GM18861 (cell line): ENCODE data around the gene QPCTL.
"Not testable (repeated sequence)": the region's sequence is repeated elsewhere in the genome, so short reads cannot be mapped to it uniquely, and the experiment has no call there.

Source experiments
- ATAC-seq: cut with Tn5 transposase; IDR thresholded peaks from one replicate; pipeline ENCODE4 v1.9.1; 2021; ENCODE audit not compliant: unreplicated experiment

The QPCTL gene

GRCh38 chr19:45716359-45717130 is 24.1 kb downstream of the QPCTL start:
- ATAC-seq: no peak

DNA sequence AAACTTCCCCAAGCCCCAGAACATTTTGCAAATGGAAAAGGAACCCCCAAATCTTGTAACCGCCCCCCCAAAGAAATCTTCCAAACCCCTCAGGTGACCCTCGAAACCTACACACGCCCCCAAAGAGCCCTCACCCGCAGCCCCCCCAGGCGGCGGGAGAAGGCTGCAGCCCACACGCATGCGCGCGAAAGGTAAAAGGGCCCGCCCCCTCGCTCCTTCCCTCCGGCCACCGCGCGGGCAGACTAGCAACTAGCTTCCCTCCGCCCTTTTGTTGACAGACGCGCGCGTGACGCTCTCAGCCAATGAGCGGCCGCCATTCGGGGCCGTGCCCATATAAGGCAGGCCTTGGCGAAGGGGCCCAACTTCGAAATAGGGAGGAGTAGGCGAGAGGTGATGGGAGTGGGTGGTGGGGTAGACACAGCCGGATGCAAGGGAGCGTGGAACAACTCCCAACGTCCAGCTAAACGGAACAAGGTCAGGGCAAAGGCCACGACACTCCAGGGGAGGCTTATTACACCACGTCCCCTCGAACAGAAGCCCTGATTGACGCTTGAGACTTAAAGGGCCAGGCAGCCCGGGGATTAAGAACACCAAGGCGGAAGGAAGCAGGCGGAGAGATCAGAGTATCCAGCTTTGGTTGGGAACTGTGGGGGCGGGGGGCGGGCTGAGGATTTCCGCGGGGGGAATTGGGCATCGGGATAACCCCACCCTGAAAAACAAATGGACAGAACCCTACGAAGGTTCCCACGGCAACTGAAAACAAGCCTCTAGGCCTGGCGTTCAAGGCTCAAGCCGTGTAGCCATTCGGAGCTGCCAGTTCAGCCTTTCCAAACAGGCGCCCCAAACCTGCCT is 24.9 kb downstream of the QPCTL start:
- ATAC-seq: peak; percentile 84

- no peak for ATAC-seq
Observed at GRCh38 chr19:45717983-45718650, 25.7 kb downstream of the QPCTL start.

DNA sequence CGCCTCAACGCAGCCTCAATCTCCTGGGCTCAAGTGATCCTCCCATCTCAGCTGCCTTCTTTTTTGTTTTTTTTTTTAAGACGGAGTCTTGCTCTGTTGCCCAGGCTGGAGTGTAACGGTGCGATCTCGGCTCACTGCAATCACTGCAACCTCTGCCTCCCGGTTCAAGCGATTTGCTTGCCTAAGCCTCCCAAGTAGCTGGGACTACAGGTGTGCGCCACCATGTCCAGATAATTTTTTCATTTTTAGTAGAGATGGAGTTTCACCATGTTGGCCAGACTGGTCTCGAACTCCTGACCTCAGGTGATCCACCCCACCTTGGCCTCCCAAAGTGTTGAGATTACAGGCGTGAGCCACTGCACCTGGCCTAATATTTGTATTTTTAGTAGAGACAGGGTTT is 27.6 kb downstream of the QPCTL start:
- ATAC-seq: not testable (repeated sequence)

DNA sequence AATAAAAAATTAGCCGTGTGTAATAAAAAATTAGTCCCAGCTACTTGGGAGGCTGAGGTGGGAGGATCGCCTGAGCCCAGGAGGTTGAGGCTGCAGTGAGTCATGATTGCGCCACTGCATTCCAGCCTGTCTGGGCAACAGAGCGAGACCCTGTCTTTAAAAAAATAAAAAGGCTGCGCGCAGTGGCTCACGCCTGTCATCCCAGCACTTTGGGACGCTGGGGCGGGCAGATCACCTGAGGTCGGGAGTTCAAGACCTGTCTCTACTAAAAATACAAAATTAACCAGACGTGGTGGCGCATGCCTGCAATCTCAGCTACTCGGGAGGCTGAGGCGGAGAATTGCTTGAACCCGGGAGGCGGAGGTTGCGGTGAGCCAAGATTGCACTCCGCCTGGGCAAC is 36.2 kb downstream of the QPCTL start:
- not testable (repeated sequence) for ATAC-seq

DNA sequence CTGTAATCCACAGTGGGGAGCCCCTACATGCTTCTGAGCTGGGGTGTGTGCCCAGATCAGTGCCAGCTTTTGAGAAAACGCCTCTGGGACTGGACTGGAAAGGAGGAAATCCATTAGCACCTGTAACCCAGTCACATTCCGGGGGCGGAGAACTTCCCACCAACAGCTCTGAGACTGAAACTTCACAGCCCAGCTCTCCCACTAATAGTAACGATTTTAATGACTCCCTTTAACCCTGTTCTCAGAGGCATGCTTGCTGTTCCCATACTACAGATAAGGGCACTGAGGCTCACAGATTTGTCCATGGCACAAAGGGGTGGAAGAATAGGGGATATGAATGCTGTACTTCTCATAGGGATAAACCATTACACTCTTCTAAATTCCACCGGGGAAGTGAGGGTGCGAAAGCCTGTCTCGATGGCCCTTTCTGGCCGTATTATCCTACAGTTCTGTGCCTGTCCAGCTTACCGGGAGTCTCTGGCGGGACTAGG is 37.4 kb downstream of the QPCTL start:
- ATAC-seq: no peak

GRCh38 chr19:45730368-45731288 is 38.2 kb downstream of the QPCTL start, which contains the start of gene FBXO46:
TSS of gene FBXO46 (minus strand) at chr19:45730896. CDS start at chr19:45713495, 17,401 bp downstream.
- peak; percentile 81 for ATAC-seq

- no peak for ATAC-seq
Observed at GRCh38 chr19:45733160-45733810, 40.8 kb downstream of the QPCTL start, which contains the start of gene MEIOSIN. TSS of gene MEIOSIN (plus strand) at chr19:45733439. CDS start at chr19:45735377, 1,938 bp downstream.

DNA sequence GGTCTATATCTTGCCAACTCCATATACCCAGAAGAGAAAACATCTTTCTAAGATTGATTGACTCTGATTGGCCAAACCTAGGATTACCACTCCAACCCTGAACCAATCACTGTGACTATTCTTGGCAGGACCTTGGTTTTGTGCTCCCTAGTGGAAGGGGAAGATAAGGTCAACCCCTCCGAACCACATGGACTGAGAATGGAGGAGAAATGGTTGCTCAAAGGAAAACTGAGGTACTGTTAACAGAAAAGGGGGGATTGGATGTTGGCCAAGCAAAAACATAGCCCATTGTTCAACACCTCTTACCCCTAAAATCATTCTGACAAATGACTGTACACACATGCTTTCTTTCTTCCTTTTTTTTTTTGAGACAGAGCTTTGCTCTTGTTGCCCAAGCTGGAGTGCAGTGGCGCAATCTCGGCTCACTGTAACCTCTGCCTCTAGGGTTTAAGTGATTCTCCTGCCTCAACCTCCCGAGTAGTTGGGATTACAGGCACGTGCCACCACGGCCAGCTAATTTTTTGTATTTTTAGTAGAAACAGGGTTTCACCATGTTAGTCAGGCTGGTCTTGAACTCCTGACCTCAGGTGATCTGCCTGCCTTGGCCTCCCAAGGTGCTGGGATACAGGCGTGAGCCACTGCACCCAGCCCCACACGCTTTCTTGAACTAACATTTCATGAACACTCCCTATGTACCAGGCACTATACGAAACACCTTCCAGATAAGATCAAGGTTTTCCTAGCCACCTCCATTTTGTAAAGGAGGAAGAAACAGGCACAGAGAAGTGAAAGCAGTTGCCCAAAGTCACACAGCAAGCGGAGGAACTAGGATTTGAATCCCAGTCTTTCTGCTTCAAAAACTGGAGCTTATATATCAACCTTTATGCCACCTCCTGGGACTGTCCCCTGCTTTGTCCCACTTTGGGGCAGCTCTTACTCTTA is 47.3 kb downstream of the QPCTL start:
- ATAC-seq: no peak

- ATAC-seq: no peak
Observed at GRCh38 chr19:45742969-45743368, 50.5 kb downstream of the QPCTL start.

- no peak for ATAC-seq
Observed at GRCh38 chr19:45745606-45746005, 53.1 kb downstream of the QPCTL start.

- ATAC-seq: no peak
Observed at GRCh38 chr19:45746866-45747265, 54.4 kb downstream of the QPCTL start.

- ATAC-seq: no peak
Observed at GRCh38 chr19:45747513-45747912, 55.0 kb downstream of the QPCTL start.

DNA sequence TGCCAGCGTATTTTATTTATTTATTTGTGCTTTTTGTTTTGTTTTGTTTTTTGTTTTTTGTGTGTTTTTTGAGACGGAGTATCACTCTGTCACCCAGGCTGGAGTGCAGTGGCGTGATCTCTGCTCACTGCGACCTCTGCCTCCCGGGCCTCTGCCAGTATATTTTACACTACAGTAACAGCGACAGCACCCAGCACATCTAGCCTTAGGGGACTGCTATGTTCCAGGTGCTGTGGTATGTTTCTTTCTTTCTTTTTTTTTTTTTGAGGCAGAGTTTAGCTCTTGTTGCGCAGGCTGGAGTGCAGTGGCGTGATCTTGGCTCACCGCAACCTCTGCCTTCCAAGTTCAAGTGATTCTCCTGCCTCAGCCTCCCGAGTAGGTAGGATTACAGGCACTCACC is 59.0 kb downstream of the QPCTL start:
- ATAC-seq: not testable (repeated sequence)

GRCh38 chr19:45752639-45753038 is 60.2 kb downstream of the QPCTL start:
- ATAC-seq: no peak

- ATAC-seq: no peak
Observed at GRCh38 chr19:45753548-45753947, 61.1 kb downstream of the QPCTL start.
